Bone marrow (tissue), 2 donors: ENCODE results near the gene CISD1.

Experiments
- DNase-seq, 2 donors: peaks; one replicate each; lab custom pipeline; 2025; lab: John Stamatoyannopoulos, UW

Gene CISD1

DNA sequence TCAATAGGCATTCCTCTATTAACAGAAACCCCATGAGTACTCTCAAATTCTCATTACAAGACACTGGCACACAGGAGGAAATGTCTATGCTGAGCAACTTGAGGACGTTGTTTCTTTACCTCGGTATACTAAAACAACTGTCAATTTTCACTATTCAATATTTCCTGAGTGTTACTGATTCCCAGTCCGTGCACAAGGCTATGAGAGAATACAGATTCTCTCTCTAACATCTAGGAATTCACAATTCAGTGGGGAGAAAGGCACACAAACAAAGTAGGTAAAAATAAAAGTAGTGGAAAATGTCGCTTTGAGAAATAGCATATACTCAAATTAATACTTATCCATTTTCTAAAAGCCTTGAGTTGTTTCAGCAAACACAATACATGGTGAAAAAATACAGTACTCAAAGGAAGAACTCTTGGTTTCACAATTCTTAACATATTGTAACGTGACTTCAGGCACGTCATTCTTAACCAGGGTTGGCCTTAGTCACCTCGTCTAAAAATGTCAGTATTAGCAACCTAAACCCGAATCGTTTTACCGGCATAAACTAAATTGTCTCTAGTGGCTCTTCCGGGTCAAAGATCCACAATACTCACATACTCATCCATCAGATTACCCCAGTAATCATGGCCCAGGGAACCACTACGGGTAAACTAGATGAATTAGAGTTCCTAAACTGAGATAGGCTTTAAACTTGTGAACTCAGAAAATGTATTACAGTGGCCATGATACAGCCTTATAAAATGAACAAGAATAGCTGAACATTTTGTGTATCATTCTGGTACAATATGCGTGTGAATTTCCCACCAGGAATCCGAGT, 2.7 kb upstream of the CISD1 start:
- peak in 1 of 2 donors; percentile 45 for DNase-seq

GRCh38 chr10:58266826-58267712, 1.9 kb upstream of the CISD1 start:
- peak; percentile 44 to 61 for DNase-seq

- DNase-seq: peak; percentile 58 to 81
Observed at GRCh38 chr10:58267713-58268453, 1.1 kb upstream of the CISD1 start, which contains the start of gene IPMK. Gene IPMK, minus strand, starts transcription at chr10:58267894. Its CDS starts 283 bp downstream, at chr10:58267611.

DNA sequence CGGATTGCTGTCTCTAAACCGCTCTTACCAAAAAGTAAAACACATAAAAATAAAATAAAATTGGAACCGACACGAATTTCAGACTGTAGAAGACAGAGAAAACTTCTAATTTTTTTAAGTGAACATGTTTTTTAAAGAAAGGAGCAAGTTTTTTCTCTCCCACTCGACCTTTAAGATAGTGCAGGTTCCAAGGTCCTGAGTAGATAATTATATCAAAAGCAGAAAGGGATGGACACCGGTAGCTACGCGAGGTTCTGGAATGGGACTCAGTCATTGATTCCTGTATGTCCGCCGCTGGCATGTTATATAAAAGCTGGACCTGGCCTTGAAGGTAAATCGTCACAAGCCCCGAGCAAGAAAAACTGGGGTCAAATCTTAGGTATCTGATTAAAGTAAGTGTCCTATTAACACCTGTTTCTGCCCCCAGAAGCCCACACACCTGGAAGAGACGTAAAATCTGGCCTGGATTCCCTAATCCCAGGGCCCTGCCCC, 462 bp upstream of the CISD1 start:
- DNase-seq: no peak

- no peak for DNase-seq
Observed at GRCh38 chr10:58269782-58270290, 874 bp downstream of the CISD1 start.

- DNase-seq: no peak
Observed at GRCh38 chr10:58275261-58275660, 6.3 kb downstream of the CISD1 start.

DNA sequence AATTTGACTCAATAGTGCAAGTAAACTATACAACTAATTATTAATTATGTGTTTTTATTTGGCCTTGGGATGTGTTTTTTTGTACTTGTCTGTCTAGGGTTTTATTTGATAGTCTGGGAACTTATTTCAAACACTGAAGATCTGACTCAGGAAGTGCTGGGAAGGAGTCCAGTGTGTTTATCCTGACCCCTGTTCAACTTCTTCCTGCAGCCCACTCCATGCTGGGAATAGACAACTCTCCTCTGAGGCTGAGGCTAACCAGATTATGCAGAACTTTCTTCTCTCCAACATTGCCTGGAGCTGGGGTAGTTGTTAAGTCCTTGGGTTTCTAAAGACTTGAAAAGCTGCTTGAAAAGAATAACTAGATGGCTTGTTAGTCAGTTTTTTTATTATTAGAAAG, 6.9 kb downstream of the CISD1 start:
- DNase-seq: no peak

GRCh38 chr10:58278274-58278961, 9.5 kb downstream of the CISD1 start:
- no peak for DNase-seq

DNA sequence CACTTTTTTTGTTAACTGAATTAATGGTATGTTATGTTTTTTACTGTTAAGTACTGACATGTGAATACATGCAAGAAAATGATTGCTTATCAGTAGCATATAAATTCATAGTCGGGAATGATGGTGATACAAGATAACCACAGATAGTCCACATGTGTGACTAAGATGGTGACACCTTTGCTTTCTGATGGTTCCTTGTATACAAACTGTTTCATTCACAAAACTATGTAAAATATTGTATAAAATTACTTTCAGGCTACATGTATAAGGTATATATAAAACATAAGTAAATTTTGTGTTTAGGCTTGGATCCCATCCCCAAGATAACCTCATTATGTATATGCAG, 10.0 kb downstream of the CISD1 start:
- DNase-seq: no peak

DNA sequence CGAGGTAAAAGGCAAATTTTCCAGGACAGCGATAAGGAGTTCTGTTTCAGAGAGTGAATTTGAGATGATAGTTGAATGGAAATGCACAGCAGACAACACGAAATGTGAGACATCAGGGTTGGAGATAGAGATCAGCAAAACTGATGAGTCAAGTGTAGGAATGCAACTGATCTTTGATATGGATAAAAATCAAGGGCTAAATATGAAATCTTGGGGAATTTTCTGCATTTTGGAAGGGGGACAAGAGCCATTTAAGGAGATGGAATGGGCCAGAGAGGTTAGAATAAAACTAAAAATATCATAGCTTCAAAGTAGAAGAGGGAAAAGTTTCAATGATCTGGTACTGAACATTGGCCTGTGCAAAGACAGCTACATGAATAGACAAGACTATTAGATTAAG, 11.5 kb downstream of the CISD1 start:
- no peak for DNase-seq

DNA sequence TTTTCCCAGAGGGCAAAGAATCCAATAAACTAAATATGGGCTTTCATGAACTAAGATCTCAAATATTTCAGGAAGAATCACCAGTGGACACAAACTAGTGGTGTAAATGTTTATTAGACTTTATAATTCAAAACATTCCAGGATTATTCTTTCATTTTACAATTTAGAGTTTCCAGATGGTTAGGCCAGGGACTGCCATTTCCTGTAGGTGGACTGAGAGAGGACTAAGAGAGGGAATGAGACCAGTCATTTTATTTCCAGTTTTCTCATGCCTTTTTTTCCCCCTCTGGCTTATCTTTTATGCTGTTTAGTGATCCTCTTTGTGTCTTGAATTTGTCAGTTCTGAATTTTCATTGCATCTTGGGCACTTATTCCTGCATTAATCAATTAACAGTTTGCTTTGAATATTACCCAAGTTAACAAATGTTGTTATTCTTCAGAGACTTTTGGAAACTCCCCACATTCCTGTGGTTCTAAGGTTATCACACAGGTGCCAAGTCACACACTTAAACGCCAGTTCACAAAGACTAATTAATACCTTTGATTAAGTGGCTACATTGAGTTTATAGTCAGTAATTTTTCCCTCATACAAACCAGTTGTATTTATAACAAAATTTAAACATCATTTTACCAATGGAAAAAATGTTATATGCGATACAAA, 12.3 kb downstream of the CISD1 start:
- no peak for DNase-seq

DNA sequence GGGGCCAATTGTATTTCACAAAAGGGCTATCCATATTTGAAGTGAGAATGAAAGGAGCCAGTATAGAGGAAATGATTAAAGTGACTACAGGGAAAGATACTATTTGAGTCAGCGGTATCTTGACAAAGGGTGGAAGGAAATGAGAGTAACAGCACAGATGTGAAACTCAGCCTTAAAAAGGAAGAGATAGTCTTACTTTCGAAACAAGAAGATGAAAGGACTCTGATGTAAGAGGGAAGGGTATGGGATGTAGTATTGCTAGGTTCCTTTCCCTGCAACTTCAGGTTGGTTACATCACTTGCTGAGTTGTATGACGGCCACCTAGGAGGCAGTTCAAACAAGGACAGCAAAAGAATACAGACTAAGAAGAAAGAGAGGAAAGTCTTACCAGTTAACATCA, 13.7 kb downstream of the CISD1 start:
- peak in 1 of 2 donors; percentile 74 for DNase-seq

- peak in 1 of 2 donors; percentile 63 for DNase-seq
Observed at GRCh38 chr10:58291538-58292174, 22.7 kb downstream of the CISD1 start.

DNA sequence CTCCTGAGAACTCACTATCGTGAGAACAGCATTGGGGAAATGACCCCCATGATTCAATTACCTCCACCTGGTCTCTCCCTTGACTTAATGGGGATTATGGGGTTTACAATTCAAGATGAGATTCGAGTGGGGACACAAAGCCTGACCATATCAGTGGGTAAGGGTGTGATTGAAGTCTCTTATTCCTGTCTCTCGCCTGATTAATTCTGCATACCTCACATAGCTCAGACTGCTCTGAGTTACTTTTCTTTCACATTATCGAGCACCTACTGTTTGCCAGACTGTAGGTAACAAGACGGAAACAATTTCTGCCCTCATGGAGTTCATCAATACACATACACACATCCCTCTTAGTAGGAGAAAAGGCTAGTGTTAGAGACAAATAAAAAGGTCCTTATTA, 25.0 kb downstream of the CISD1 start:
- no peak for DNase-seq

DNA sequence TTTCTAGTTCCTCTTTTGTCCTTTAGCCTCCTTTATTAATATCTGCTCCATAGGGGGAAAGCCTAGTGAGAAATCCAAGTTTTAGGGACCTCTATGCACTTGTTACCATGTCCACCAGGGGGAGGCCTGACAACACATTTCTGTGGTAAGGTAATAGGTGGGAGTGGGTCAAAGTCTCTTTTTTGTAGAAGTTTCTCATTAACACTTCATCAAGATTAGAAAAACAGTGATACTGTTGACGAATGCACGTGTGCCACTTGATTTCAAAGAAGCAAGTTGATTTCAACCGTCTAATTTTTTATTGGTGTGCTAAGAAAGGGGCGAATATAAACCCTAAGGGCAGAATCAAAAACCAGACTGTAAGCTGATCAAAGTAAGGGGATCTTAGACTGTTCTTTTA, 30.6 kb downstream of the CISD1 start:
- peak; percentile 1 to 67 for DNase-seq

DNA sequence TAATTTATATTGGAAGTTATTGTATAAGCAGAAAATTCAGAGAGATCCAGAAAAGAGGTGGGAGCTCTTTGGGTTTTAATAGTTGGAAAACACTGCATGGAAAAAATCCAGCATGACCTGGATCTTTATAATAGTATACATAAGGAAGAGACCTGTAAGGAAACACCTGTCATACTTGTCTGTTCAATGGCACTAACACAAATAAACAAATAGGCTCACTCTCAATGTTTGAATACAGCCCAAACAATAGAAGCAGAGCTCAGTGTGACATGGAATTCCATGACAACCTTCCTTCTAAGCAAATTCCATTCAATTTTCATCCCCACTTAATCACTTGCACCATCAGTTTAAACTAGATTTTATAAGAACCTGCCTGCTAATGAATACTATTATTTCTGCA, 31.7 kb downstream of the CISD1 start:
- DNase-seq: no peak

- DNase-seq: no peak
Observed at GRCh38 chr10:58302254-58302653, 33.3 kb downstream of the CISD1 start.

DNA sequence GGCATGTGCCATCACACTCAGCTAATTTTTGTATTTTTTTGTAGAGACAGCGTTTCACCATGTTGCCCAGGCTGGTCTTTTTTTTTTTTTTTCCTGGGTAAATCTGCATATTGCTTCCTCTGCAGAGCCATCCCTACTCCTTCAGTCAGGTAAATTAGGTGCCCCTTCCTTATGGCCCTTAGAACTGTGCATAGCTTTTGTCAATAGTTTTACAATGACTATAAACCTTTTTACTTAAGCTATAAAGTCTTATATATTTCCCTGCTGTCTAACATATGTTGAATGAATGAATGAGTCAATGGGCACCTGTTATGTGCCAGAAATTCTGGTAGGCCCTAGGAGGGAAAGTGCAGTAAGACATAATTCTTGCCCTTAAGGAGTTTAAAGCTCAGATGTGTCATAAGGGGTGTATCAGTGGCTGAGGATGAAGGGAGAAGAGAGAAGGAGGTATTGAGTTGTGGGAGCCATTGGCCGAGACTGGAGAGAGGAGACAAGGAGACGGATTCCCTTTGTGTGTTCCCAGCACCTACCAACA, 35.2 kb downstream of the CISD1 start:
- DNase-seq: no peak

DNA sequence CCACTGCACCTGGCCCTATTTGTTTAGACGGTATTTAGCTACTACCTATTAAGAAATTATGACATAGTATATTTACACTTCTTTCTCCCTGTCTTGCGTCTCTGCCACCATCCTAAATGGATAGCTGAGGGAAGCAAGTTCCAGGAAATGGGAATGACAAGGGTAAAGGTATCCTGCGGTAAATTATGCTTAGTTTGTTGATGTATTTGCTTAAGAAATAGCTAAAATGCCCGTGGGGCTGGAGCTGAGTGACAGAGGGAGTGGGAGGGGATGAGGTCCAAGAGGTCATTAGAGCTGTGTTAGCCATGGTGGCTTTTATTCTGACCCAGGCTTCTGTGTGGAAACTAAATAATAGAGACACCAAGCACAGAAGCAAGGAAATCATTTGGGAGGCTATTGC, 36.9 kb downstream of the CISD1 start:
- no peak for DNase-seq

GRCh38 chr10:58307676-58308075, 38.7 kb downstream of the CISD1 start:
- DNase-seq: no peak
